Right forelimb (tissue), 1 donor: ENCODE data around the gene TMEM221.
A peak's percentile ranks its signal among the peaks of the same experiment; 100 is the strongest.

Source experiments
- DNase-seq: peaks from one replicate; pipeline ENCODE4 v3.0.0-alpha.2; 2018

Gene TMEM221

GRCh38 chr19:17471410-17472125 is 23.1 kb upstream of the TMEM221 start:
- DNase-seq: no peak

- peak; percentile 99 for DNase-seq
Observed at GRCh38 chr19:17470068-17470841, 21.8 kb upstream of the TMEM221 start, which contains the start of gene SLC27A1. SLC27A1 (plus strand) TSS chr19:17470524; CDS start chr19:17470541, 17 bp downstream.

GRCh38 chr19:17469481-17470067 is 21.1 kb upstream of the TMEM221 start:
- no peak for DNase-seq

GRCh38 chr19:17469092-17469480 is 20.6 kb upstream of the TMEM221 start:
- no peak for DNase-seq

- DNase-seq: no peak
Observed at GRCh38 chr19:17468302-17469091, 20.0 kb upstream of the TMEM221 start.

- no peak for DNase-seq
Observed at GRCh38 chr19:17467471-17468301, 19.2 kb upstream of the TMEM221 start.

GRCh38 chr19:17466487-17466850 is 18.0 kb upstream of the TMEM221 start:
- no peak for DNase-seq

GRCh38 chr19:17460372-17461230 is 12.1 kb upstream of the TMEM221 start, which contains the start of gene NXNL1:
NXNL1 (minus strand) TSS chr19:17460926; CDS start chr19:17460869, 57 bp downstream.
- DNase-seq: no peak

- DNase-seq: no peak
Observed at GRCh38 chr19:17458970-17459369, 10.5 kb upstream of the TMEM221 start.

GRCh38 chr19:17457616-17458015 is 9.1 kb upstream of the TMEM221 start:
- DNase-seq: no peak

GRCh38 chr19:17456127-17456526 is 7.7 kb upstream of the TMEM221 start:
- DNase-seq: no peak

GRCh38 chr19:17455308-17456123 is 7.0 kb upstream of the TMEM221 start:
- DNase-seq: no peak

GRCh38 chr19:17454576-17455071 is 6.2 kb upstream of the TMEM221 start:
- no peak for DNase-seq

- no peak for DNase-seq
Observed at GRCh38 chr19:17451820-17452219, 3.4 kb upstream of the TMEM221 start.

GRCh38 chr19:17450264-17451075 is 2.0 kb upstream of the TMEM221 start:
- no peak for DNase-seq

GRCh38 chr19:17447704-17448130 is 751 bp downstream of the TMEM221 start:
- DNase-seq: peak; percentile 62

GRCh38 chr19:17445526-17446165 is 2.8 kb downstream of the TMEM221 start:
- DNase-seq: no peak
